K562 (cell line): Measurements from ENCODE around the gene GCGR. TPM values are rescaled to one million over a fixed set of nuclear protein-coding genes. Genes with fewer than 3 reads are reported as not detected.

Experiments
- CAMTA2 ChIP-seq: fragments of 250-450 bp; sonication (Bioruptor Pico); conservative IDR thresholded peaks from 2 replicates; pipeline ENCODE4 v1.5.1; 2022
- CBFB ChIP-seq: sonication (generic); formaldehyde crosslinking; IDR thresholded peaks from 2 replicates; pipeline ENCODE4 v1.4.0; 2020; ENCODE audit warnings: mild to moderate bottlenecking, missing genetic modification reagents
- CEBPG ChIP-seq, 3 experiments: fragments of 200-800 bp in 1 of 3; sonication (Bioruptor generic) in 1 of 3; sonication (generic) in 1 of 3; formaldehyde crosslinking in 1 of 3; IDR thresholded peaks in 2 of 3; conservative IDR thresholded peaks in 1 of 3; 2 replicates each; pipeline versions ENCODE4 v1.6.1 to v1.8.0; 2016 to 2022; ENCODE audit warnings: missing compliant biosample characterization in 2 of 3, missing genetic modification characterization in 2 of 3, mild to moderate bottlenecking in 1 of 3, missing genetic modification reagents in 1 of 3
- CREB1 ChIP-seq, 2 experiments: sonication (generic) in 1 of 2; formaldehyde crosslinking in 1 of 2; IDR thresholded peaks; 2 replicates each; pipeline versions ENCODE4 v1.6.1 to v1.8.0; 2012 to 2022; ENCODE audit warnings: inconsistent platforms in 1 of 2, mild to moderate bottlenecking in 1 of 2, missing genetic modification reagents in 1 of 2, moderate library complexity in 1 of 2
- CTBP1 ChIP-seq: fragments of 450-650 bp; IDR thresholded peaks from 2 replicates; pipeline ENCODE4 v1.6.1; 2016; ENCODE audit warnings: borderline replicate concordance
- HMG20A ChIP-seq: fragments of 450-650 bp; formaldehyde crosslinking; conservative IDR thresholded peaks from 2 replicates; pipeline ENCODE4 v1.4.0; 2020; ENCODE audit warnings: mild to moderate bottlenecking, mixed read lengths
- JUND ChIP-seq, 2 experiments: IDR thresholded peaks; 2 replicates in 1 of 2; 3 replicates in 1 of 2; pipeline ENCODE4 v1.6.1; 2011; ENCODE audit warnings: borderline replicate concordance in 2 of 2, low read depth in 2 of 2, low read length in 2 of 2, improper control_type of control experiment in 1 of 2, missing biosample characterization in 1 of 2, missing genetic modification characterization in 1 of 2, missing genetic modification reagents in 1 of 2
- KLF13 ChIP-seq: fragments of 450-650 bp; IDR thresholded peaks from 2 replicates; pipeline ENCODE4 v1.6.1; 2016; ENCODE audit warnings: missing genetic modification characterization, low read depth, mild to moderate bottlenecking, missing compliant biosample characterization, moderate library complexity, borderline replicate concordance
- MTA2 ChIP-seq: fragments of 450-650 bp; IDR thresholded peaks from 2 replicates; pipeline ENCODE4 v1.6.1; 2016; ENCODE audit warnings: low read depth
- MYC ChIP-seq, 2 experiments: fragments of 250-450 bp in 1 of 2; sonication (Bioruptor Pico) in 1 of 2; IDR thresholded peaks; 2 replicates each; pipeline versions ENCODE4 v1.5.1 to v1.6.1; 2012 to 2021; ENCODE audit warnings: low read depth in 2 of 2, borderline replicate concordance in 1 of 2, improper control_type of control experiment in 1 of 2, low read length in 1 of 2, mild to moderate bottlenecking in 1 of 2, moderate library complexity in 1 of 2
- MYNN ChIP-seq, 2 experiments: sonication (generic); formaldehyde crosslinking in 1 of 2; IDR thresholded peaks; 2 replicates each; pipeline versions ENCODE4 v1.5.0 to v1.6.1; 2016 to 2020; ENCODE audit warnings: antibody characterized with exemption in 1 of 2, missing genetic modification reagents in 1 of 2
- NFIX ChIP-seq: fragments of 250-450 bp; sonication (Bioruptor Pico); IDR thresholded peaks from 2 replicates; pipeline ENCODE4 v1.4.0; 2020; ENCODE audit warnings: low read depth, mild to moderate bottlenecking, moderate library complexity
- NR1H2 ChIP-seq: sonication (generic); formaldehyde crosslinking; IDR thresholded peaks from 2 replicates; pipeline ENCODE4 v1.4.0; 2020; ENCODE audit warnings: mild to moderate bottlenecking, missing genetic modification reagents
- PRMT5 ChIP-seq: sonication (generic); formaldehyde crosslinking; IDR thresholded peaks from 2 replicates; pipeline ENCODE4 v1.5.0; 2020; ENCODE audit warnings: missing genetic modification reagents
- RAD21 ChIP-seq, 2 experiments: fragments of 250-450 bp in 1 of 2; fragments of 450-650 bp in 1 of 2; sonication (Bioruptor Pico) in 1 of 2; formaldehyde crosslinking in 1 of 2; IDR thresholded peaks in 1 of 2; conservative IDR thresholded peaks in 1 of 2; 2 replicates each; pipeline versions ENCODE4 v1.4.0 to v1.8.0; 2020 to 2022; ENCODE audit warnings: mild to moderate bottlenecking in 2 of 2, moderate library complexity in 1 of 2
- STAG1 ChIP-seq: sonication (generic); formaldehyde crosslinking; IDR thresholded peaks from 2 replicates; pipeline ENCODE4 v1.5.0; 2020; ENCODE audit warnings: missing genetic modification reagents, borderline replicate concordance
- TEAD1 ChIP-seq, 2 experiments: fragments of 450-650 bp in 1 of 2; sonication (generic) in 1 of 2; formaldehyde crosslinking; IDR thresholded peaks; 2 replicates each; pipeline versions ENCODE4 v1.4.0 to v1.8.0; 2020 to 2022; ENCODE audit warnings: mild to moderate bottlenecking in 2 of 2, missing genetic modification reagents in 1 of 2
- TRIM24 ChIP-seq, 2 experiments: fragments of 450-650 bp; IDR thresholded peaks; 2 replicates each; pipeline ENCODE4 v1.6.1; 2016
- TRIM28 ChIP-seq: fragments of 450-650 bp; IDR thresholded peaks from 2 replicates; pipeline ENCODE4 v1.6.1; 2017
- XRCC5 ChIP-seq: fragments of 200-400 bp; formaldehyde crosslinking; IDR thresholded peaks from 2 replicates; pipeline ENCODE4 v1.6.1; 2017; ENCODE audit warnings: low read depth, mild to moderate bottlenecking, low read length
- ZBTB8A ChIP-seq: fragments of 450-650 bp; IDR thresholded peaks from 2 replicates; pipeline ENCODE4 v1.6.1; 2018; ENCODE audit warnings: mild to moderate bottlenecking, moderate library complexity; ENCODE audit not compliant: partially characterized antibody
- ZC3H11A ChIP-seq: IDR thresholded peaks from 2 replicates; pipeline ENCODE4 v1.6.1; 2012; ENCODE audit warnings: low read depth, low read length, improper control_type of control experiment
- ZNF133 ChIP-seq: fragments of 250-450 bp; sonication (Bioruptor Pico); IDR thresholded peaks from 2 replicates; pipeline ENCODE4 v1.4.0; 2020; ENCODE audit warnings: mild to moderate bottlenecking
- ZNF143 ChIP-seq: sonication (generic); formaldehyde crosslinking; IDR thresholded peaks from 2 replicates; pipeline ENCODE4 v1.9.0; 2022; ENCODE audit warnings: mild to moderate bottlenecking, missing genetic modification reagents
- ZNF174 ChIP-seq: fragments of 250-450 bp; sonication (Bioruptor Pico); IDR thresholded peaks from 2 replicates; pipeline ENCODE4 v1.4.0; 2020; ENCODE audit warnings: mild to moderate bottlenecking
- ZNF445 ChIP-seq: fragments of 250-450 bp; sonication (Bioruptor Pico); IDR thresholded peaks from 2 replicates; pipeline ENCODE4 v1.4.0; 2020; ENCODE audit warnings: low read depth, mild to moderate bottlenecking, moderate library complexity
- polyA plus RNA-seq, 8 experiments: library from polyadenylated mRNA; depleted of rRNA in 4 of 8; stranded (reverse) in 5 of 8; unstranded in 3 of 8; fragments of >200 nt; fragmentation: Nextera tagmentation in 2 of 8; fragmentation: Illumina TruSeq in 1 of 8; extraction: Ambion mirVana in 2 of 8; extraction: Trizol in 1 of 8; gene quantifications; 2 replicates each; pipeline versions ENCODE4 v1.2.1 to v1.2.3, GENCODE V29; 2011 to 2014; ENCODE audit warnings: inconsistent platforms in 1 of 8, missing spikeins in 1 of 8
- total RNA-seq, 7 experiments: library from RNA; depleted of rRNA in 6 of 7; stranded (reverse); fragments of >200 nt in 6 of 7; fragmentation: Illumina TruSeq in 2 of 7; extraction: Trizol in 2 of 7; gene quantifications; 2 replicates each; pipeline versions ENCODE4 v1.2.1 to v1.2.3, GENCODE V29; 2011 to 2021; ENCODE audit warnings: low replicate concordance in 1 of 7
- TF ChIP-seq, protein P1 (sequence below): fragments of 250-450 bp; sonication (Bioruptor Pico); IDR thresholded peaks from 2 replicates; pipeline ENCODE4 v1.4.0; 2020; ENCODE audit warnings: mild to moderate bottlenecking

GCGR gene
- total and polyA plus RNA-seq, 9 of the 15 experiments (the other 6 are each of a cell fraction or from before 2014, with no cell fraction given): not detected

DNA sequence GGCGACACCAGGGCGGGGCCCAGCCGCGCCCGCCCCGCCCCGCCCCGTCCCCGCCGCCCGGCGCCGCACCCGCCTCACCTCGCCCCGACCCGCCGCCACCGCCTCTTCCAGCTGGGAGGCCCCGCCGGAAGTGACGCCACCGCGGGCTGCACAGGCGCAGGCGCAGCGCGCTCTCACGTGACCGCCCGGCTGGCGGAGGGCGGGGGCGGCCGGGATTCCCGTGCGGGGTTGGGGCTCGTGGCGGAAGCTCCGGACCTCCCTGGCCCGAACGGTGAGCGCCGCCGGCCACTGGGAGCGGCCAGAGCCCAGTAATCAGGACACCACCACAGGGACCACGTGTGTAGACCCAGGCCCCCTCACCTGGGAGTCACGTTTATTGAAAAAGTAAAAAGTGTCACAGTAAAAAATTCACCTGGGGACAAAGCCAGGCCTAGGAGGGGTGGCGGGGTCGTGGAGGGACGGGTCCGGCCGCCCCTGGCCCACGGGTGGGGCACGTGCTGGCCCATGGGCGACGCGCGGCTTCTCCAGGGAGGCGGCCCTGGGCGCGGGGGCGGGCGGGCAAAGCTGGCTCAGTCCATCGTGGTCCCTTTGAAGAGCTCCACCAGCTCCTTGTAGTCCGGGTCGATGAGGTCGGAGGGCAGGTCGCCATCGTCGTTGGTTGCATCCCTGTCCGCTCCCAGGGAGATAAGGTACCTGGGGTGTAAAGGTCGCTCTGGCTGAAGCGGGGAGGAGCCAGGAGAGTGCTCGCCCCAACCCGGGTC, 29.4 kb downstream of the GCGR start, which contains the start of gene MCRIP1 (continued):
- TF ChIP-seq ZBTB8A (no peak), XRCC5 (no peak), NFIX (CRISPR knock-in tag) (no peak), CBFB (no peak), CREB1 (IDR thresholded peaks at IDR 0.05) (peak; percentile 71), CREB1 (CRISPR knock-in tag; IDR thresholded peaks at IDR 0.05) (peak; percentile 89), CEBPG (CRISPR knock-in tag; IDR thresholded peaks at IDR 0.05) (no peak), CEBPG (tag; conservative IDR thresholded peaks at IDR 0.05 in 1 of 2, IDR thresholded peaks at IDR 0.05 in 1 of 2) (no peak), KLF13 (tag) (no peak; the same call in 1 of the 2 replicates), JUND (IDR thresholded peaks at IDR 0.05; ENCODE audit: borderline replicate concordance, low read depth, low read length) (peak; percentile 68), JUND (tag; IDR thresholded peaks at IDR 0.05; ENCODE audit: borderline replicate concordance, low read depth, low read length) (no peak; the same call in 2 of the 3 replicates), MTA2 (no peak), HMG20A (no peak), MYNN (IDR thresholded peaks at IDR 0.05) (no peak), MYNN (CRISPR knock-in tag; IDR thresholded peaks at IDR 0.05) (no peak), PRMT5 (CRISPR knock-in tag) (no peak), NR1H2 (no peak), TEAD1 (CRISPR knock-in tag; IDR thresholded peaks at IDR 0.05) (peak in 1 of 2 experiments; percentile 83; a peak in 2 of 4 replicates), STAG1 (peak; percentile 67), CAMTA2 (CRISPR knock-in tag) (no peak), ZNF174 (no peak), ZNF445 (CRISPR knock-in tag) (no peak), ZNF133 (CRISPR knock-in tag) (no peak), TRIM28 (no peak), CTBP1 (no peak; the same call in 1 of the 2 replicates), RAD21 (CRISPR knock-in tag; conservative IDR thresholded peaks at IDR 0.05 in 1 of 2, IDR thresholded peaks at IDR 0.05 in 1 of 2) (no peak), ZC3H11A (no peak), ZNF143 (0 out of 2 replicates have a peak, but pooled peaks have one; percentile 48), MYC (IDR thresholded peaks at IDR 0.05; ENCODE audit: low read depth, low read length) (peak; percentile 90), MYC (CRISPR knock-in tag; IDR thresholded peaks at IDR 0.05; ENCODE audit: borderline replicate concordance, low read depth) (no peak), TRIM24 (IDR thresholded peaks at IDR 0.05) (no peak)
- TF ChIP-seq, protein P1, sequence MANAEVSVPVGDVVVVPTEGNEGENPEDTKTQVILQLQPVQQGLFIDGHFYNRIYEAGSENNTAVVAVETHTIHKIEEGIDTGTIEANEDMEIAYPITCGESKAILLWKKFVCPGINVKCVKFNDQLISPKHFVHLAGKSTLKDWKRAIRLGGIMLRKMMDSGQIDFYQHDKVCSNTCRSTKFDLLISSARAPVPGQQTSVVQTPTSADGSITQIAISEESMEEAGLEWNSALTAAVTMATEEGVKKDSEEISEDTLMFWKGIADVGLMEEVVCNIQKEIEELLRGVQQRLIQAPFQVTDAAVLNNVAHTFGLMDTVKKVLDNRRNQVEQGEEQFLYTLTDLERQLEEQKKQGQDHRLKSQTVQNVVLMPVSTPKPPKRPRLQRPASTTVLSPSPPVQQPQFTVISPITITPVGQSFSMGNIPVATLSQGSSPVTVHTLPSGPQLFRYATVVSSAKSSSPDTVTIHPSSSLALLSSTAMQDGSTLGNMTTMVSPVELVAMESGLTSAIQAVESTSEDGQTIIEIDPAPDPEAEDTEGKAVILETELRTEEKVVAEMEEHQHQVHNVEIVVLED (CRISPR knock-in tag): peak; percentile 59
